ENCODE measurements around the gene ARHGAP23.
"Not testable (repeated sequence)": the region's sequence is repeated elsewhere in the genome, so short reads cannot be mapped to it uniquely, and the experiment has no call there.

ARHGAP23 gene

DNA sequence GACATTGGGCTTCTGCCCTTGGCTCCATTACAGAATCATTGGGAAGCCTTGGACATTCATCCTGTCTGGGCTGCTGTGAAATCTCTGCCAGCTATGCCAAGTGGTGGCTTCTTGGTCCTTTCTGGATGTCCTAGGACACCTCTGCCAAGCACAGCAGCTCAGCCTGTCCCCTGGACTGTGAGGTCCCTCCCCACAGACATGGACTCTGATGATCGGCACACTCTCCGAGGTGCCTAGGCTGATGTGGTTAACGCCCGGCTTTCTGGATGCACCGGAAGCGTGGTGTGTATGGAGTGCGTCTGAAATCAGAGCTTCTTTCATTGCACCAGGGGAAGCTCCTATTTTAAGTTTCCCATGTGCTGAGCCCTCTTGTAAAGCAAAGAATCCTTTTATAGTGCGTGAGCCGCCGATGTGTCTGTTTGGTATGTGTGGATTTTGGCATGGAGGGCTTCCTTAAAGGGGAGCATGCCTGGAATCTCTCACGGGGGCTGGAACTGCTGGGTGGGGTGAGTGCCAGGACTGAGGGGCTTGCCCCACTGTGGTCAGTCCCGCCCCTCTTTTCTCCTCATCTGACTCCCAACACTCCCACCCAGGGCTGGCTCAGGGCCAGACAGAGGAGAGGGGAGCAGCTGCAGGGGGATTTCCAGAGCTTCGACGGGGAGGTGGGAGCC is 7.0 kb upstream of the ARHGAP23 start:
- no peak for DNase-seq (ENCODE audit: low read depth)

DNA sequence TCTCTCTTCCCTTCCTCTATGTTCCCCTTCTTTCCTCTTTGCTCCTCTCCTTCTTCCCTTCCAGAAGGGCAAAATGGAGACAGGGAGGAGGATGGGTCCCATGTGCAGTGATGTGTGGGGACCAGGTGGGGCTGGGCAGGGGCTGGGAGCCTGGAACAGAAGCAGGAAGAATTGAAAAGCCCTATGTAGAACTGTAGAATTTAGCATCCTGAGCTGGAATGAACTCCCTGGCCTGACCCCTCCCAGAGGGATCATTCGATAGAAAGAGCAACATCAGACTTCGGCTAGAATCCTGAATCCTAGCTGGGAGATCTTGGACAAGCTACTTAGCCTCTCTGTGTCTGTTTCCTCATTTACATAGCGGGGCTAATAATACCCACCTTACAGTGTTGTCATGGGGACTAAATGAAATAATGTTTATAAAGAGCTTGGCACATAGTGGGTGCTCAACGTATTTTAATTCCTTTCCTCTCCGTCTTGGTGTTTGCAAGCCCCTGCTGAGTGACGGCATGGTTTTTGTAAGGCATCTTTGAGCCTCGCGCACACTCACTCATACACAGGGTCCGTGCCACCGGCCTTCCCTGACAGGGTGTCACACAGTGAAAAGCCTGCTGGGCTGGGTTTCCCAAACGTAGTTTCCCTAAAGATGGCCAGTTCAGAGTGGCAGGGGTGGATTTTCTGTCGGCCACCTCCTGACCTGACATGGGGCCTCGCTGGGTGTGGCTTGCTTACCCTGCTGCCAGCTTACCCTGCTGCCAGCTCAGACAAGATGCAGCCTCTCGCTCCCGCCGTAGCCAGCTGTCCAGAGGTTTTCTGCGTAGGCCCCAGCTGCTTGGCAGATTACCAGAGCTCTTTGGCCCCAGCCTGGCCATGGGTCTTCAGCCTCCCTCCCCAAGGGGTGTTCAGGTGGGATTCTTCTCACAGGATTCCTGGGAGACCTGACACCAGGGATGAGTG is 6.1 kb upstream of the ARHGAP23 start:
- no peak for DNase-seq (ENCODE audit: low read depth)

DNA sequence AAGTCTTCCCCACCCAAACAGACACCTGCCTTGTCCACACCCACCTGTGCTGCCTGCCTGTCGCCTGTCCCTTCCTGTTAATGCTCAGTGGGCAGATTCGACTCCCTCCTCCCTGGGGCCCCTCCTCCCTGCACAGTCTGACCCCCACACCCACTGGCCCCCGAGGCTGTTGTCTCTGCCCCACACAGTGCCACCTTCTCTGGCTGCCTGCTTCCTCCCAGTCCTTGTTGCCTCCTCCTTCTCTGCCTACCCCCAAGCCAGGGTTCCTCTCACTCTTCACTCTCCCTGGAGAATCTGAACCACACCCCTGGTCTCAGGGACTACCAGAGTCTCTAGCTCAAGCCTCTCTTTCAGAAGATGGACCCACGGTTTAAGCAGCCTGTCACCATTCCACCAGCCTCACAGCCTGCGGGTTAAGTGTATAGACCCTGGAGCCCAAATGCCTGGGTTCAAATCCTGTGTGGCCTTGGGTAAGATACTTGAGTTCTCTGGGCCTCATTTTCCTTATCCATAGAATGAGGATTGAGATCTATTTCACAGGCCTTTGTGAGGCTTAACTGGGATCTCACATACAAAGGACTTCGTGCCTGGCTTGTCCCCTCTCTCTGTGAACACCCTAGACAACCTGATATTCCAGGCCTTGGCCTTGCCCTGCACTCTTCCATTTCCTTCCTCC is 3.8 kb upstream of the ARHGAP23 start:
- no peak for DNase-seq (ENCODE audit: low read depth)

DNA sequence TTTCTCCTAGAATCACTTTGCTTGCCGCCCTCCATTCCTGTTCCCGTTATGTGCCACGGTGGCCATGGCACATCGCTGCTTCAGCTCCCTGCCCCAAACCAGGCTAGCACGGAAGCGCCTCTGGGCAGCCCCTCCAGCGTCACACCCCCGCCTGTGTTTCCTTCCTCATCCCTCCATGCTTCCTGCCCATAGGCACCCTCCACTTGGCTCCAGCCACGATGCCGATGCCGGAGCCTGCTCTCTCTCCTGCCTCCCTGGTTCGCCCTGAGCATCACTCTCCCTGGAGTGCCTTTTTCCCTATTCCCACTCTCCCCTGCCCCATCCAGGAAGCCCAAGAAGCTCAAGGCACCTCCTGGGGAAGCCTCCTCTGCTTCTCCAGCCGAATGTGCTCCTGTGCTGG is 3.2 kb upstream of the ARHGAP23 start:
- no peak for DNase-seq (ENCODE audit: low read depth)

DNA sequence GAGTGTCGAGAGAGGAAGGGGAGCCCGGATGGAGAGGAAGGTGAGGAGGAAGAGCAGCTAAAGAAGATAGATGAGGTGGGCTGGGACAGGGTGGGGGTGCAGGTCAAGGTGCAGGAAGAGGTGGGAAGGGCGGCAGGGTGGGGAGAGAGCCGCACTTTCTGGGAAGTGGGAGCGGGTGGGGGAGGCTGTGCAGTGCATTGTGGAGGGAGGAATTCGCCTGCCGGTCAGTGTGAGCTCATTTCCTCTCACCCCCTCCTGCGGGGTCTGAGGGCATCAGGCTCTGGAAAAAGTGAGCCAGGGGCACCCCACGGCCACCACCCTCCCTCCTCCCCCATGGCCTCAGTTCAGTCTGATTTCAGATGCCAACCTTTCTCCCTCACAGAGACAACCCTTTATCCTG is 2.5 kb upstream of the ARHGAP23 start:
- DNase-seq (ENCODE audit: low read depth) = peak; percentile 36

DNA sequence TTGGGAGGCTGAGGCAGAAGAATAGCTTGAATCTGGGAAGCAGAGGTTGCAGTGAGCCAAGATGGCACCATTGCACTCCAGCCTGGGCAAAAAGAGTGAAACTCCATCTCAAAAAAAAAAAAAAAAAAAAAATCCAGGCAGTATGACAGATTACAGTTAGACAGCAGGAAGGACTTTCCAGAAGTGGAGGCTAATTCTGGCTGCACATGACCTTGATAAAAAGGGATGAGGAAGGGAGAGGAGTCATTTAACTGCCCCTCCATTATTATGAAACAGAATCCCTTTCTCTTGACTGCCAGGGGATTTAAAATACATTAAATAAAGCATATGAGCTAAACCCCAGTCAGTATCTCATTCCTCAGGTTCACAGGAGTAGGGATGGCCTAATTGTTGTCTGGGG is 1.8 kb upstream of the ARHGAP23 start:
- peak; percentile 42 for DNase-seq (ENCODE audit: low read depth)

DNA sequence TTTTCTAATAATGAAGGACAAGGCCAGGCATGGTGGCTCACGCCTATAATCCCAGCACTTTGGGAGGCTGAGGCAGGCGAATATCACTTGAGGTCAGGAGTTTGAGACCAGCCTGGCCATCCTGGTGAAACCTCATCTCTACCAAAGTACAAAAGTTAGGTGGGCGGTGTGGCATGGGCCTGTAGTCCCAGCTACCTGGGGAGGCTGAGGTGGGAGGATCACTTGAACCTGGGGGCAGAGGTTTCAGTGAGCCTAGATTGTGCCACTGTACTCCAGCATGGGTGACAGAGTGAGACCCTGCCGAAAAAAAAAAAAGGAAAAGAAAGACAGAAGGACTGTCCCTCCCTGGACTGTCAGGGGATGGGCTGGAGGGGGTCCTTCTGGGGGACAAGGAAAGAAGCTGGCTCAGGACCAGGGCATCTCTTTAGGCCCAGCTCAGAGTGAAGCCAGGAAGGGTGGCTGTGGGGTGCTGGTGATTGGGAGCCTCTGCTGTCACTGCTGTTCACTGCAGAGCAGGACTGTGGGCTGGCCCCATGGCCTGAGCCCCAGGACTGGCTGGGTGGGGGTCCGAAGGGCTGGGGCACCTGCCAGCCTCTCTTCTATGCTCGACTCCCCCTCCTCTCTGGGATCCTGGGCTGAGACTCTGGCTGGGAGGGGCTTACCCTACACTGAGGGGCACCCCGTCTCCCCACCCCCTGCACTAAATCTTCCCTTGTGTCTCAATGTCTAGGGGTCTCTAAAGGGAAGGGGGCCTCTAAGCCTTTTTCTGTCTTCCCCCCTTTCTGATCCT is 909 bp upstream of the ARHGAP23 start:
- DNase-seq (ENCODE audit: low read depth) = no peak

DNA sequence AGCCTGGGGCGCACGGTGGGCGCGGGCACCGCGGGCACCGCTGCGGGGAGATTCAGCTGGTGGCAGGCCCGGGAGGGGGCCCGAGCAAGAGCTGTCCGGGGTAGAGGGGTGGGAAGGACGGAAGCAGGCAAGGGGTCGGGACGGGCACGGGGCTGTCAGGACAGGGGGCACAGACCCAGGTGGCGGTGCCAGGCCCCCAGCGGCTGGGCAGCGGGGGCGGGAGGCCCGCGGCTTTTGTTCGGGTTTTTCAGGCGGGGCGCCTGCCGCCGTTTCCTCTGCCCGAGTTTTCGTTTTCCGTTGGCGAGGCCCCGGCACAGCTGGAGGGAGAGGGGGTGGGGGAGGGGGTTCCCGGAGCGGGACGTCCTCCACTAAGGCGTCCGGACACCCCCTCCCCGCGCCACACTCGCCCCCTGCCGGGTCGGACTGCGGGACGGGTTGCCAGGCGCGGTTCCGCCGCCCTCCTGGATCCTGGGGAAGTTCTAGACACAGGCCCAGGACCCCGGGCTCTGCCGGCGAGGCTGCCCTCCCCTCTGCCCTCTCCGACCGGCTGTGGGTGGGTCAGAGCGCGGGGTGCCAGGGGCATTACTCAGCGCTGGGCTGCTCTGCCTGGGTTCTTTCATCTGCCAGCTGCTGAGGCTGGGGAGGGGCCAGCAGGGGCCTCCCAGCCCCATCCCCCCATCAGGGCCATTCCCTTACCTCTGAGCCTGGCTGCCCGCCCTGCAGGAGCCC is 543 bp downstream of the ARHGAP23 start:
- DNase-seq (ENCODE audit: low read depth) = peak; percentile 79

DNA sequence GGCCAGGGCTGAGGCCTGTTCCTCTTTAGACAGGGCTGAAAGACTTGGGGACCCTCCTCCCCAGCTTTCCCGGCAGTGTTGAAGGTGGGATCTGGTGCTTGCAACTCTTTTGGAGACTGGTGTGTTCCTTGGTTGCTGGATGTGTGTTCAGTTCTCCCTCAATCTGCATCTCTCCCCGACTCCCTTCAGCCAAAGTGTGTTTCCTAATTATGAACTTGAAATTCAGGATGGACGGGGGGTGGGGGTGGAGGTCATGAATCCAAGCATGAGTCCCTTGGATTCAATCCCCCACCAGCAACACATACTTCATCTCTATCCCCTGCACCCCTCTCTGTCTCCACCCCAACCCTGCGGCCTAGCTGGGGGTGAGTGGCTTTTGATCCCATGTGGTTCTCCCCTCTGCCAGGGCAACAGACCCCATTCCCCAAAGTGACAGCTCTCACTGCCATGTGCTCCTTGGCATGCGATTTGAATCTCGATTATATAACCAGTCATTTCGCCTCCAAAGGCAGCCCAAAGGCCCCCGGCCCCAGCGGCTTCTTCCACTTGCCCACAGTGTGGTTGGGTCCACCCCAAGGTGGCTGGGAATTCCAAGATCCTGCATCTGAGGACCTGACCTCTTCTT is 1.3 kb downstream of the ARHGAP23 start:
- no peak for DNase-seq (ENCODE audit: low read depth)

DNA sequence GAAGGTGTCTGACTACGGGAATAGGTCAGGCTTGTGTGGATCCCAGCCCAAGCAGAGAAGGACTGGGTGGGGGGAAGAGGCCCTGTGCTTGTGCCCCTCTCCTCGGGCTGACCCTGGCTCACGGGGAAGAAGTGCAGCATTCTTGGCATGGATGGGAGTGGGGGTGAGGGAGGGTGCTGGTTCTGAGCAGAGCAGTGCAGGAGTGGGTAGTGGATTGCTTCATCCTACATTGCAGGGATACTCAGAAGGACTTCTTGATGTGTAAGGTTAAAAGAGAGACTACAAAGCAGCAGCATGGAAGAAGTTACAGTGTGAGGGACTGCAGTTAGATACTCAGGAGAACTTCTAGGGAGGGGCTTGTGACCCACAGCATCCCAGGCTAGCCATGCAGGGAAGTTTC is 2.1 kb downstream of the ARHGAP23 start:
- DNase-seq (ENCODE audit: low read depth) = peak; percentile 95

DNA sequence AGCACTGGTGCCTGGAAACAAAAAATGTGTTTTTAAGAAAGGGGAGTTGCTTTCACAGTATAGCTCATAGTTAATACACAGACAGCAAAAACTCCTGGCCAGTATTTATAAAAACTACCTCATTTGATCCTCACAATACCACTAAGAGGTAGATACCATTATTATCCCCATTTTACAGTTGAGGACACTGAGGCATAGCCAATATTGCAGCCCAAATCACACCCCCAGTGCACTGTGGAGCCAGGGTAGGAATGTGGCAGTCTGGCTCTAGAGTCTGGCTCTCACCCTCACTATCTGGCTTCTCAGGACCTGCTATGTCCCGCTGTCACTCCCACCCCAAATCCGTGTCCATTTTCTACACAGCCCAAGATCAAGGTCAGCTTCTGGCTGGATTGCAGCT is 2.6 kb downstream of the ARHGAP23 start:
- DNase-seq (ENCODE audit: low read depth) = no peak

DNA sequence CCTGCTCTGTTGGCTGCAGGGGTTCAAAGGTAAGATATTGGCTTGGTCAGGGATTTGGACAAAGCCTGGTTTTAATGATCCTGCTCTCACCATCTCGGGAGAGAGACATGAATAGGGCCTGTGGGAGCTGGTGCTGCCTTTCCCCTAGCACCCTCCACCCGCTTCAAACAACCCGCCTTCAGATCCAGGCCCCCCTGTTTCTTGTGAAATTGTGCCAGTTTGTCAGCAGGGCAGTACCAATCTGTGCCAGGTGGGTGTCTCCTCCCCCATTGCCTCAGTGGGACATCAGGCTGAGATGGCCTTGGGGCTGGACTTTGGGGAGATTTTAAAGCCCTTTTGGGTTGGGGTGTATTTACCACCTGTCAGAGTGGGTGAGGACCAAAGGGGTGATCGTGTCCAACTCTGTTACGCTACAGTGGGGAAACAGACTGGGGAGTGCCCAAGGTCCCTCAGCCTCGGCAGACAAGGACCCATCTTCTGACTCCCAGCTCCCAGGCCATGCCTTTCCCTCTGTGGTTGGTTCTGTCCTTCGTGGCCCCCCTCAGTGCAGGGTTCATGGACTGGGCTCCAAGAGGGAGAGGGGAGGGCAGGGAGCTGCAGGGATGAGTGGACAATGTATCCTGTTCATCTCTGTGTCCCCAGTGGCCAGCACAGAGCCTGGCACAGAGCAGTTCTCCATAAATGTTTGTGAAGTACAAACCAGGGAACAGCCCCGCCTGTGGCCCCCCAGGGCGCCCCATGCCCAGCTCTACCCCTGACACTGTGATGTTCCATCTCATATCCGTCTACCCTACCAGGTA is 3.3 kb downstream of the ARHGAP23 start:
- no peak for DNase-seq (ENCODE audit: low read depth)

DNA sequence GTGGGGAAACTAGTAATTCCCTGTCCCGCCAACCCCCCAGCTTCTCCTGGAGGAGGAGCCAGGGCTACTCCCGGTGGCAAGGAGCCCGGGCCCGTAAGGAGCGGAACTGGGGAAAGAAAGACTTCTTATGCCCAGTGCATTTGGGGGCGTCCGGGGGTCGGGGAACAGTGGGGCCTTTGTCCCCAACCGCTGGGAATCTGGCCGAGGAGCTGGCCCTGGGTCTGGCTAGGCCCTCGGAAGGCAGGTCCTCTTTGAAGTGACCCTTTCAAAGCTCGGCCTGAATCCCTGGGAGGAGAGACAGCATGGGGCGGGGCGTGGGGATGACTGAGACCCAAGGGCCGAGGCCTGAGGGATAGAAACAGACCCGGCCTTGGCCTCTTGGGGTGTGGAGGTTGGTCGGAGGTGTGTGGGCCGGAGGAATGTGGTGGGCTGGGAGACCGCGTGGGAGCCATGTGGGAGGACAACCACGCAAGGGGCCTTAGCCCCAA is 6.0 kb downstream of the ARHGAP23 start:
- DNase-seq (ENCODE audit: low read depth) = peak; percentile 60

DNA sequence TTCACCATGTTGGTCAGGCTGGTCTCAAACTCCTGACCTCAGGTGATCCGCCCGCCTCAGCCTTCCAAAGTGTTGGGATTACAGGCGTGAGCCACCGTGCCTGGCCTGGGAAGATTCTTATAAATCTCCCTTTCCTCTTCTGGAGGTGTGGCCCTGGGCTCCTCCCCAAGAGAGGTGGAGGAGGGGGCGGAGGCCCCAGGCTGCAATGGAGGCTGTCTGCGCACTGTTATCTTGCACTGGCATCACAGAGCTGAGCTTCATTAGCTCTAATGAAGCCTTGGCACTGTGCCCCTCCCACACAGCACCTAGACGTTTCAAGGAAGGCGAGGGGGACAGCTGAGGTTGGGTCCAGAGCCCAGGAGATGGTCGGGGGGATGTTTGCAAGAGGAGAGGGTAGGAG is 7.5 kb downstream of the ARHGAP23 start:
- DNase-seq (ENCODE audit: low read depth) = peak; percentile 34

DNA sequence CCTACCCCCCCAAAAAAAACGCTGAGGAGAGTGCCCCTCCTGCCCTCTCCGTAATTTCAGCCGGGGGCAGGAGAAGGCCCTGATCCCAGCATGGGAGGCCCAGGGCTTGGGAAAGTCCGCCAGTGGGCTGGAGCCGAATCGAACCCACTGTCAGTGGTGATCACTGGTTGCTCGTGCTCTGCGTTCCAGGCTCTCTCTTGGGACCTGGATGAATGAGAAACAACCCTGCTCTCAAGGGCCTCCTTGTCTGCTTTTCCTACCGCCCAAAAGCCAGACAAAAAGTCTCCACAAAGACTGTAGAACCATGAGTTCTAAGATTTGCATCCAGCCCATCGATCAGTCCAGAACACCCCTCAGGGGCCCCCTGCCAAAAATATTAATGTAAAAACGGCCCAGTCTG is 8.1 kb downstream of the ARHGAP23 start:
- DNase-seq (ENCODE audit: low read depth) = no peak

DNA sequence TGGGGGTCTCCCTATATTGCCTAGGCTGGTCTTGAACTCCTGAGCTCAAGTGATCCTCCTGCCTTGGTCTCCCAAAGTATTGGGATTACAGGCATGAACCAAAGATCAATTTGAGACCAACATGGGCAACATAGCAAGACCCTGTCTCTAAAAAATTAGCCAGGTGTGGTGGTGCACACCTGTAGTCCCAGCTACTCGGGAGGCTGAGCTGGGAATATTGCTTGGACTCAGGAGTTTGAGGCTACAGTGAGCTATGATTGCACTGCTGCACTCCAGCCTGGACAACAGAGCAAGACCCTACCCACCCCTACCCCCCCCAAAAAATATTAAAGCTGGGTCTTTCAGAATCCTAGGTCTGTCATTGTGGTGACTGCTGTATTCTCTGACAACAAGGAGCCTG is 9.0 kb downstream of the ARHGAP23 start:
- not testable (repeated sequence) for DNase-seq (ENCODE audit: low read depth)

DNA sequence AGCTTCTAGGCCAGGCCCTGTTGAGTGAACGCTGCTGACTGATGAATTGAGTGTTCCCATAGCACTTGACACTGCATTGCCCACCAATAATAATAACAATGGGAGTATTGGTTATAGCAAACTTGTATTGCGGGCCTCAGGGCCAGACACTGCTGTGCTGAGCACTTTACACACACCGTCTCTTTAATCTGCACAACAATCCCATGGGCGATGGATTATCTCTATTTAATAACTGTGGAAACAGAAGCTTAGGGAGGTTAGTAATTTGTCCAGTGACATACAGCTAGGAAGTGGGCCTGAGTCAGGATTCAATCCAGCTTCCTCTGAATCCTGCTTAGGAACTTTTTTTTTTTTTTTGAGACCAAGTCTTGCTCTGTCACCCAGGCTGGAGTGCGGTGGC is 11.2 kb downstream of the ARHGAP23 start:
- DNase-seq (ENCODE audit: low read depth) = no peak

DNA sequence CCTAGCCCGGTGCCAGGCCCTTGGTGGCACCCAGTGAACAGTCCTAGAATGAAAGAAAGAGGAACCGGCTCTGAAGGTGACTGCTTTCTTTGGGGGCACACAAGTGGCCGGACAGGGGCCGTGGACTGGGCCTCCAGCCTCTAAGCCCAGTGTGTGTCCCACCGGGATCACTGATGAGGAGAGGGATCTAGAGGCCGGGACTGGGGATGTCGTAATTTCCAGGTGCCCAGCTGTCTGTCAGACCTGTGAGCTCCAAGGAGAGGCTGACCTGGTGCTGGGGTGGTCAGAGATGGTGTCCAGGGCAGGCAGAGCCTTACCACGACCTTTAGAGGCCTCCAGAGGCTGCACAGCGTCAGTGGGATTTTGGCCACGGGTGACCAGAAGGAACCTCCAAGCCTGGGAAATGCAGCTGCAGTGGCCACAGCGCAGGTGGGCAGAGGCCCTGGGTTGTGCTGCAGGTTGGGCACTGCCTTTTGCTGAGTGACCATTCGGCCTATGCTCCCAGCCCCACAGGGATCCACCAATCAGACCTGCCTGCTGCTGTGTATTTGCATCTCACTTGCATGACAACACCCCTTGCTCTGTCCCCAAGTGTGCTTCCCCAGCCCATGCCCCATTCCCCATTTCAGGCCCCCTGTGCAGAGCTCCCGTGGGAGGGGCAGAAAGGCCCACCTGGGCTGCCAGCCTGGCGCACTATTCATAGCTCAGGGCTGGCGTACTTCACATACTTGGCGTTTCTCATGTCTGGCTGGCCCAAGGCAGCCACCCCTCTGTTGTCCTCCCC is 12.5 kb downstream of the ARHGAP23 start:
- no peak for DNase-seq (ENCODE audit: low read depth)

DNA sequence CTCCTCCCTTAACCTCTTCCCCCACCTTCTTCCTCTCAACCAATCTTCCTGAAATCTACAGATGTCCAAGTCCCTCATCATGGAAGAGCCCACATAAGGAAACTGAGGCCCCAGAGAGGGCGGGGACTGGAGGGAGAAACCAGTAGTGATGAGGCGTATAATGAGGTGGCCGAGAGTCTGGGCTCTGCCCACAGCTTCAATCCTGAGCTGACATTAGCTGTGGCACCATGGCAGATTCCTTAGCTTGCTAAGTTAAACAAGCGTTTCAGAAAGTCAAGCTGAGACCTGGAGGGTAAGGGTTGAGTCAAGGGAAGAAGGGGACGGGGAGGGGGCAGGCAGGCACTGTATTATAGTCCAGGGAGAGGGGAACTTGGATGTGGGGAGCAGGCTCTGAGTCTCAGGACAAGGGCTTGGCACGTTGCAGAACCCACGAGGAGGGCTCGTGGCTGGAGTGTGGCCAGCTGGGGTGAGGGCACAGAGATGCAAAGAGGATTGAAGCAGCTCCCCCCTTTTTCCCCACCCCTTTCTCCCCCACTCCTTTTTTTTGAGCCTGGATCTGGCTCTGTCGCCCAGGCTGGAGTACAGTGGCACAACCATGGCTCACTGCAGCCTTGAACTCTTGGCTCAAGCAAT is 13.3 kb downstream of the ARHGAP23 start:
- no peak for DNase-seq (ENCODE audit: low read depth)
